ENCODE measurements around the gene GTPBP1. TPM values are rescaled to one million over a fixed set of nuclear protein-coding genes. Genes with fewer than 3 reads are reported as not detected.

The GTPBP1 gene
- total RNA-seq, 1 donor from 2014 or later: 44.5 TPM

DNA sequence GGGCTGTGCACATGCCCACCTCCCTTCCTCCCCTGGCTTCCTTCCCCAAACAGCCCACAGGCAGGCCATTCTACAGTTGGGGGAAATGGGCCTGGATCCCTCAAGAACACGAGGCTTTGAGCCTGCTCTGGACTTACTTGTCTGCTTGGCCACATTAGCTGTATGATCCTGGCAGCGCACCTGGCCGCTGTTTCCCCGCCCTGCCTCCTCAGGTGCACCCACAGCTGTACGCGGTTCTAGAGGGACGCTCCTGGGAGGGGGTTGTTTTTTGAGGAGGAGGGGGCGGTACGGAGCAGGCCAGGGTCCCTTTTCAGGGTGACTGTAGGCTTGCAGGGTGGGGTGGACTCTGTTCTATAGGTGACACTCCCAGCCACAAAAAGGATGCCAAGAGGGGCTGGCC lies 61.6 kb downstream of the GTPBP1 start:
- TF ChIP-seq, protein P1, sequence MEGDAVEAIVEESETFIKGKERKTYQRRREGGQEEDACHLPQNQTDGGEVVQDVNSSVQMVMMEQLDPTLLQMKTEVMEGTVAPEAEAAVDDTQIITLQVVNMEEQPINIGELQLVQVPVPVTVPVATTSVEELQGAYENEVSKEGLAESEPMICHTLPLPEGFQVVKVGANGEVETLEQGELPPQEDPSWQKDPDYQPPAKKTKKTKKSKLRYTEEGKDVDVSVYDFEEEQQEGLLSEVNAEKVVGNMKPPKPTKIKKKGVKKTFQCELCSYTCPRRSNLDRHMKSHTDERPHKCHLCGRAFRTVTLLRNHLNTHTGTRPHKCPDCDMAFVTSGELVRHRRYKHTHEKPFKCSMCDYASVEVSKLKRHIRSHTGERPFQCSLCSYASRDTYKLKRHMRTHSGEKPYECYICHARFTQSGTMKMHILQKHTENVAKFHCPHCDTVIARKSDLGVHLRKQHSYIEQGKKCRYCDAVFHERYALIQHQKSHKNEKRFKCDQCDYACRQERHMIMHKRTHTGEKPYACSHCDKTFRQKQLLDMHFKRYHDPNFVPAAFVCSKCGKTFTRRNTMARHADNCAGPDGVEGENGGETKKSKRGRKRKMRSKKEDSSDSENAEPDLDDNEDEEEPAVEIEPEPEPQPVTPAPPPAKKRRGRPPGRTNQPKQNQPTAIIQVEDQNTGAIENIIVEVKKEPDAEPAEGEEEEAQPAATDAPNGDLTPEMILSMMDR (IDR thresholded peaks at IDR 0.05; ENCODE audit: unreplicated experiment): no peak

DNA sequence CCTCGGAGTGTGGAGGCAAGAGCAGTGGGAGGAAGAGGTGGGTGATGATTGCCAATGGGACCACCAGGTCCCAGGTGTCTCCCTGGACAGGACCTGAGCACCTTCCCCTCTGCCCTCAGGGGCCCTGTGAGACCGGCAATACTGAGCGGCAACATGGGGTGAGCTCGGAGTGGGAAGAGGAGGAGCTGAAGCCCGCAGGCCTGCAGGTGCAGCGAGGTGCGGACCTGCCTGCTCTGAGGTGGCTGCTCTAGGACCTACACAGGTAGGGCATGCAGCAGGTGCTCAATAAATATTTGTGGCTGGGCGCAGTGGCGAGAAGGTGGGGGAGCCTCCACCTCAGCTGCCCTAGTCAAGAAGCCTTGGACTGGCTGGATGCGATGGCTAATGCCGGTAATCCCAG lies 62.3 kb downstream of the GTPBP1 start:
- no peak overlapping the region for H3K4me3 Mint-ChIP-seq (ENCODE audit: unreplicated experiment)

More for the DNA sequence above, 61.6 kb downstream of the GTPBP1 start:
- peaks cover 9% of the 10 kb centered on the region for H3K27me3 Mint-ChIP-seq (ENCODE audit: unreplicated experiment)
- no peak overlapping the region for H3K4me3 Mint-ChIP-seq (ENCODE audit: unreplicated experiment)
- no peak overlapping the region for H3K27ac Mint-ChIP-seq (ENCODE audit: unreplicated experiment)
- H3K9me3 Mint-ChIP-seq (ENCODE audit: unreplicated experiment): no peaks in the 10 kb centered on the region
- peaks cover 3% of the 10 kb centered on the region for H3K36me3 Mint-ChIP-seq (ENCODE audit: low read depth, unreplicated experiment)
- peaks cover 3% of the 10 kb centered on the region for H3K4me1 Mint-ChIP-seq (ENCODE audit: unreplicated experiment)
- no peak for DNase-seq (ENCODE audit: low spot score)

DNA sequence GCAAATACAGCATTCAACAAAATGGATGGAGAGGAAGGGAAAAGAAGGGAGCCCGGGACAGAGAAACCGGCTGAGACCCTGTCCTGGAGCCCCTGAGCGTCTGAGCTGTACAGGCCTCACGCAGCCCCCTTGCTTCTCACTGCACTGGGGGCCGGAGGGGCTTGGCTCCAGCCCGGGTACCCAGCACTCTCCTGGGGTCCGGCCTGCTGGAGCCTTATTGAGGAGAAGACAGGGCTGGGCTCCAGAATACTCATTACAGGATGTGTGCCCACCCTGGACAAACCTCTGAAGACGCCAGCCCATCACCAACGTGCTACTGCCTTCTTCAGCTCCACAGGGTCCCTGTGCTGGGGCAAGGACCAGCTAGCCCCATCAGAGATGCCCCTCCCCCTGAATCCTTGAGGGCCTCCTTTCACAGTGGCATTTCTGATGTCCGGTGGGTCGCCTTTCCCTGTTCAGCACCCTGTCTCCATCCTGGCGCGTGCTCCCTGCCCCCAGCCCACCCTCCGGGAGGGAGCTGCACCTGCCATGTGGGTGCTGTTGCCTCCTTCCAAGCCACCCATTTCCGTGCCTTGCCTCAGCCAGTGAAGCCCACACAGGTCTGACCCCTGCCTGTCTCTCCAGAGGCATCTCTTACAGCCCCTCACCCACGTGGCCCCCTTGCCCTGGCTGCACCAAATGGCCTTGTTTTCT lies 64.7 kb downstream of the GTPBP1 start:
- no peak for DNase-seq (ENCODE audit: low spot score)
- H3K4me1 Mint-ChIP-seq (ENCODE audit: unreplicated experiment): peaks cover 3% of the 10 kb centered on the region
- no peak overlapping the region for H3K27ac Mint-ChIP-seq (ENCODE audit: unreplicated experiment)
- TF ChIP-seq, protein P1 (IDR thresholded peaks at IDR 0.05; ENCODE audit: unreplicated experiment): no peak
- H3K9me3 Mint-ChIP-seq (ENCODE audit: unreplicated experiment): no peaks in the 10 kb centered on the region
- H3K36me3 Mint-ChIP-seq (ENCODE audit: low read depth, unreplicated experiment): peaks cover 3% of the 10 kb centered on the region
- H3K27me3 Mint-ChIP-seq (ENCODE audit: unreplicated experiment): peaks cover 8% of the 10 kb centered on the region
- no peak overlapping the region for H3K4me3 Mint-ChIP-seq (ENCODE audit: unreplicated experiment)

More for the DNA sequence above, 62.3 kb downstream of the GTPBP1 start:
- TF ChIP-seq, protein P1 (IDR thresholded peaks at IDR 0.05; ENCODE audit: unreplicated experiment): no peak
- Mint-ChIP-seq H3K36me3 (ENCODE audit: low read depth, unreplicated experiment) (peaks cover 3% of the 10 kb centered on the region), H3K27ac (ENCODE audit: unreplicated experiment) (no peak overlapping the region), H3K4me1 (ENCODE audit: unreplicated experiment) (peaks cover 3% of the 10 kb centered on the region), H3K9me3 (ENCODE audit: unreplicated experiment) (no peaks in the 10 kb centered on the region), H3K27me3 (ENCODE audit: unreplicated experiment) (peaks cover 9% of the 10 kb centered on the region)
- no peak for DNase-seq (ENCODE audit: low spot score)

DNA sequence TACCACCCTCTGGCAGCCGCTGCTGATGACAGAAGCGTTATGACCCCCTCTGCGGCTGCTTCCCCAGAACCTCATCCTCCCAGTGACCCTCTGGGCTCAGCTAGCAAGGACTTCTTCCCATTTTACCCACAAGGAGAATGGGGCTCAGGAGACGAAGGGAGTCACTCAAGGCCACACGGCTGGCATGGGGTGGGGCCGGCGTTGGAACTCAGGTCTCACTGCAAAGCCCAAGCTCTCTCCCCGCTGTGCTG lies 66.8 kb downstream of the GTPBP1 start:
- TF ChIP-seq, protein P1 (IDR thresholded peaks at IDR 0.05; ENCODE audit: unreplicated experiment): no peak
- Mint-ChIP-seq H3K36me3 (ENCODE audit: low read depth, unreplicated experiment) (peaks cover 3% of the 10 kb centered on the region), H3K27ac (ENCODE audit: unreplicated experiment) (no peak overlapping the region), H3K4me1 (ENCODE audit: unreplicated experiment) (peaks cover 17% of the 10 kb centered on the region), H3K27me3 (ENCODE audit: unreplicated experiment) (peaks cover 8% of the 10 kb centered on the region), H3K9me3 (ENCODE audit: unreplicated experiment) (no peaks in the 10 kb centered on the region), H3K4me3 (ENCODE audit: unreplicated experiment) (no peak overlapping the region)
- DNase-seq (ENCODE audit: low spot score): no peak

DNA sequence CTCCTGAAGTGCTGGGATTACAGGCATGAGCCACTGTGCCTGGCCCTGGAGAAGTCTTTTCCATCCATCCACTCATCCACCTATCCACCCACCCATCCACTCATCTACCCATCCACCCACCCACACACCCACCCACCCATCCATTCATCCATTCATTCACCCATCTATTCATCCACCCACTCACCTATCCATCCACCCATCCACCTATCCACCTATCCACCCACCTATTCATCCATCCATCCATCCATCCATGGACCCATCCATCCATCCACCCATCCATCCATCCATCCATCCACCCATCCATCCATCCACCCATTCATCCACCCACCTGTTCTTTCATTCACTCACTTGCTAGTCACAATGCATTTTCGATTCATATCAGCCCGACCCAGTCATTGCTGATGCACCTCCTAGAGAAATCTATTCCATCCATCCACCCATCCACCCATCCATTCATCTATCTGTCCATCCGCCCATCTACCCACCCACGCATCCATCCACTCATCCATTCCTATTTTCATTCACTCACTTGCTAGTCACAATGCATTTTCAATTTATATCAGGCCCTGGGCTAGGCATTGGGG lies 67.7 kb downstream of the GTPBP1 start:
- TF ChIP-seq, protein P1 (IDR thresholded peaks at IDR 0.05; ENCODE audit: unreplicated experiment): no peak
- H3K4me3 Mint-ChIP-seq (ENCODE audit: unreplicated experiment): no peak overlapping the region
- H3K4me1 Mint-ChIP-seq (ENCODE audit: unreplicated experiment): peaks cover 17% of the 10 kb centered on the region

More for the DNA sequence above, 67.7 kb downstream of the GTPBP1 start:
- DNase-seq (ENCODE audit: low spot score): no peak
- Mint-ChIP-seq H3K27ac (ENCODE audit: unreplicated experiment) (no peak overlapping the region), H3K9me3 (ENCODE audit: unreplicated experiment) (no peaks in the 10 kb centered on the region), H3K27me3 (ENCODE audit: unreplicated experiment) (peaks cover 4% of the 10 kb centered on the region), H3K36me3 (ENCODE audit: low read depth, unreplicated experiment) (peaks cover 7% of the 10 kb centered on the region)

Data from endothelial cell (in vitro differentiated cells).